Stimulated activated CD8-positive, alpha-beta memory T cell treated with anti-CD3 and anti-CD28 coated beads, Interleukin-12 subunit alpha, Interleukin-12 subunit beta, amount 100 ng/mL, for 1 hour (primary cell): ENCODE measurements around the gene AGPAT3.
"Not testable (repeated sequence)": the region's sequence is repeated elsewhere in the genome, so short reads cannot be mapped to it uniquely, and the experiment has no call there.

Source experiments
- DNase-seq: peaks from one replicate; pipeline ENCODE4 v3.0.0-alpha.2; 2020; ENCODE audit warnings: low read depth

The AGPAT3 gene

GRCh38 chr21:43834146-43834905 lies 30.7 kb upstream of the AGPAT3 start:
- DNase-seq, result no peak

GRCh38 chr21:43835050-43835449 lies 30.0 kb upstream of the AGPAT3 start:
- DNase-seq, result no peak

DNA sequence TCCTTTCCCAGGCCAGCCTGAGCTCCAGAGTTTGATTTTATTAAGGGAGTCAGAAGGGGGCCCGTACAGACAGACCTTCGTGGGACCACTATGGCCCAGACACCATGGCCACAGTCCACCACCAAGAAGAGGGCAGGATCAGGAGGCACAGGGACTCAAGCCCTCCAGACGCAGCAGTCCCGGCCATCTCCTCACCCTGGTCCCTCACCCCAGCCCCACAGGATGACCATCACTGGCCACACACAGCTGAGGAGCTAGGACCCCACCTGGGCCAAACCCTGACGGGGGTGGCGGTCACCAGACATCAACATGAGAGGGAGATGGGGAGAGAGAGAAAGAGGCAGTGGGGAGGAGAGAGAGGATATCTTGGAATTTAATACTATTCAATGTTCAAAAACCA lies 29.2 kb upstream of the AGPAT3 start:
- DNase-seq, result no peak

DNA sequence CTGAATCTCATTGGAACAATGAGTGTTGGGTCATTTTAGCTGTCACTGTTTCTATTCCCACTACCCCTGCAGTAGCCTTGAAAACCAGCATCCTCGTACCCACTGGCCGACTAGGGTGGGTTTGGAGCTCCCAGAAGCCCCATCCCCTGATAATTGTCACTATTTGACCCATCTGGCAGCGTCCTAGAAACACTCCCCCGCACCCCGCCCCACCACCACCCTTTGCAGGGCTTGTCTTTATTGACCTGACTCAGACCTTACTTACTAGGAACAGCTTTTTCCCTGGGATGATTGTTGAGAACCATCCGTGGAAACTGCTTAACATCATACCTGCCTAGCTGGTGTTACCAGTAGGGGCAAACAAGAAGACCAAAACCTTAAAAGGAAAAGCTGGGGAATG lies 28.4 kb upstream of the AGPAT3 start:
- no peak for DNase-seq

GRCh38 chr21:43840259-43840658 lies 24.8 kb upstream of the AGPAT3 start:
- no peak for DNase-seq

- no peak for DNase-seq
Observed at GRCh38 chr21:43842742-43843141, 22.3 kb upstream of the AGPAT3 start.

DNA sequence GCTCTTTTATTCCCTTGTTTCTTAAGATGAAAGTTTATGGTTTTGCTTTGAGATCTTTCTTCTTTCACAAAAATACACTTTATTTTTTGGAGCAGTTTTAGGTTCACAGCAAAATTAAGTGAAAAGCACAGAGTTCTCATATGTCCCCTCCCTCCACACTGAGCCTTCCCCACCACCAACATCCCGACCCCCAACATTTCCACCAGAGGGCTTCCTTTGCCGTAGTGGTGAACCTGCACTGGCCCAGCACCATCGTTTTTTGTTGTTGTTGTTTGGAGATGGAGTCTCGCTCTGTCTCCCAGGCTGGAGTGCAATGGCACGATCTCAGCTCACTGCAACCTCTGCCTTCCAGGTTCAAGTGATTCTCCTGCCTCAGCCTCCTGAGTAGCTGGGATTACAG lies 20.1 kb upstream of the AGPAT3 start:
- DNase-seq, result not testable (repeated sequence)

- no peak for DNase-seq
Observed at GRCh38 chr21:43845386-43845785, 19.6 kb upstream of the AGPAT3 start.

DNA sequence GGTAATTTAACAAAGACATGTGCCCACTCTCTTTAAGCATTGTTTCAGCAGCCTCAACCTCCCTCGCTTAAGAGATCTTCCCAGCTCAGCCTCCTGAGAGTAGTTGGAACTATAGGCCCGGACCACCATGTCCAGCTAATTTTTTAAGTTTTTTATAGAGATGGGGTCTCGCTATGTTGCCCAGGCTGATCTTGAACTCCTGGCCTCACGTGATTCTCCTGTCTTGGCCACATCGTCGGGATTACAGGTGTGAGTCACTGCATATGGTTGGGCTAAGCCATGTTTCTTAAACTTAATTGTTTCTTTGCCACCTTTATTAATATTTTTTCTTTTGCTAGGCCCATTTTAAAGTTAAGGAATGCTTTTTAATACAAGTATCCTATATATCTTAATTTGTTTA lies 18.6 kb upstream of the AGPAT3 start:
- no peak for DNase-seq

DNA sequence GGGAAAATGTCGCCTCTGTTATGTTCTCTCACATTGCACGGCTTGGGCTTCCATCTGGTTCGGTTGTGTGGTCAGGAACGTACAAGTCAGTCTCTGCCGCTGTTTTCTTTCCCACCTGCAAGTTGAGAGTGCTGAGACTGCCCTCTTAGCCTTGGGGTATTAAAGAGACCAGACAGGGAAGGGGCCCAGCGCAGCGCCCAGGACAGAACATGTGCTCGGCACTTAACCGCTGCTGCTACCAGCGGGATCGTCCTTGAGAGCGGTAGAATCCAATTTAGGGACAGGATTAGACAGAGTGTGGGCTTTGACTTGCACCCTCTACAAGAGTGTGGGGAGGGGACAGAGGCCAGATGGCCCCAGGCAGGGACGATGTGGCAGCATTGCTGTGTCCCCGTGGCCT lies 17.7 kb upstream of the AGPAT3 start:
- no peak for DNase-seq

GRCh38 chr21:43848771-43849170 lies 16.3 kb upstream of the AGPAT3 start:
- DNase-seq, result no peak

- DNase-seq, result no peak
Observed at GRCh38 chr21:43849532-43850299, 15.3 kb upstream of the AGPAT3 start.

- no peak for DNase-seq
Observed at GRCh38 chr21:43850728-43851295, 14.2 kb upstream of the AGPAT3 start.

DNA sequence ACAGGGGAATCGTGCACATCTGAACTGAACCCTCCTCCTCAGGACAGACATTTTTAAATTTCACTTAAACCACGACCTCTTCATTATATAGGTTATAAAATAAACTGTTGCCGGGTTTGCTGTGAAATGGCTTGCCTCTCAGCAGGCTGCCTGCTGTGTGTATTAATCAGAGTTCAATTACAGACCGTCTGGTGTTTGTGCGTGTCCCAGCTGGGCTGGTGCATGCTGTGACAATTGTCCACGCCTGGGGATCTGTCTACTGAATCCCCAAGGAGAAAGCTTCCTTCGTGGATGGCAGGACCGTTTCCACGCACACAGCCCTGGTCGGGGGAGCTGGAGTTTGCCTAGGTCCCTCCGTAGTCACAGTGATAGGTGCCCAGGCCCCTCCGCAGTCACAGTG lies 13.4 kb upstream of the AGPAT3 start:
- DNase-seq, result no peak

DNA sequence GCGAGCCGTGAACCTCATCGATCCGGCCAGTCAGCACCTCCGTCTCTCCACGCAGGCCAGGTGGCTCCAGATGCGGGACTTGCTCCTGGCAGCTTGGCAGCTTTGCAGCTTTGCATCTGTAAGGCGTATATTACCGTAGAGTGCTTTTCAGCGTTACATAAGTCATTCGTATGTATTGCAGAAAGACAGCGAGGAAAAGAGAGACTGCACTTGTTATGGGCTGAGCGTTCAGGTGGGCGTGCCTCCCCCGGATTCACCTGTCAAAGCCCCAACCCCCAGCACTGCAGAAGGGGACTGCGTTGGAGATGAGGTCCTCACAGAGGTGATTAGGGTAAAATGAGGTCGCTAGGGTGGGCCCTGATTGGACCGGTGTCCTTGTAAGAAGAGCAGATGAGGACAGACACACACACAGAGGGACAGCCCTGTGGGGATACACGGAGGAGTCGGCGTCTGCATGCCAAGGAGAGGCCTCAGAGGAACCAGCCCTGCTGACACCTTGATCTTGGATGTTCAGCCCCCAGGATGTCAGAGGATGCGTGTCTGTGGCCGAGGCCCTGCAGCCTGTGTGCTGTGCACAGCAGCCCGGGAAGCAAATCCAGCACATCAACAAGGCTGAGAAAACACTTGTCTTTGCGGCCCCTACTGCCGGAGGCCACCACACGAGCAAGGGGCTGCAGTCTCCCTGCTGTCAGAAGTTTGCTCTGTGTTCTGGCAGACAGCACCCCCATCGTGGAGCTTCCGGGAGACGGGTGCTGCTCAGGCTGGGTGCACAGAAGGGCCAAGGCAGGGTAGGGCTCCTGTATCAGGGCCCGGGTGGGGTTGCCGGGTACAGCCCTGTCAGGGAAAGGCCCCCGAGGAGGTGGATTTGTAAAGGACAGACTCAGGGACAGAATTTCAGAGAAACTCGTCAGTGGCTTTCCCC lies 10.9 kb upstream of the AGPAT3 start:
- DNase-seq, result no peak

GRCh38 chr21:43854773-43855633 lies 10.0 kb upstream of the AGPAT3 start:
- DNase-seq, result no peak

DNA sequence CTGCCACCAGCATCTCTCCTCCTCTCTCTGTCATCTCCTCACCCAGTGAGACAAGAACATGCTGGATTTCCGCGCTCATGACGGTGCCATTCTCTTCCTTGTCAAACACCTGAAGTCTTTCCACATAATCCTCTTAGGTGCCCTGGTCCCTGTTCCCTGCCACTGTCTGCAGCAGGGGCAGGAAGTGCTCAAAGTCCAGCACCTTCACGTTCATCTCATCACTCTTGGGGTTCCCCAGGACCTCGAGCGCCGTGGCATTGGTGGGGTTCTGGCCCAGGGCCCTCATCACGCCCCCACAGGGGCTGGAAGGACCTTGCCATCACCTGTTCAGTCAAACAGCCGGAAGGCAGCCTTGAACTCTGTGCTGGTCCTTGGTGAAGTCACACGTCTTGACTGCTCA lies 9.1 kb upstream of the AGPAT3 start:
- DNase-seq, result no peak

GRCh38 chr21:43858806-43859648 lies 6.0 kb upstream of the AGPAT3 start:
- DNase-seq, result no peak

DNA sequence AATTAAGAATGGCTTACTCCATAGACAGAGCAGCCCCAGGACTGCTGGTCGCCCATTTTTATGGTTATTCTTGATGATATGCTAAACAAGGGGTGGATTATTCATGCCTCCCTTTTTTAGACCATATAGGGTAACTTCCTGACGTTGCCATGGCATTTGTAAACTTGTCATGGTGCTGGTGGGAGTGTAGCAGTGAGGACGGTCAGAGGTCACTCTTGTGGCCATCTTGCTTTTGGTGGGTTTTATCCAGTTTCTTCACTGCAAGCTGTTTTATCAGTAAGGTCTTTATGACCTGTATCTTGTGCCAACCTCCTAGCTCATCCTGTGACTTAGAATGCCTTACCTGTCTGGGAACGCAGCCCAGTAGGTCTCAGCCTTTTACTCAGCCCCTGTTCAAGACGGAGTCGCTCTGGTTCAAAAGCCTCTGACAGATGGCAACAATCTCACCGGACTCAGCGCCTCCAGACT lies 5.2 kb upstream of the AGPAT3 start:
- DNase-seq, result no peak

DNA sequence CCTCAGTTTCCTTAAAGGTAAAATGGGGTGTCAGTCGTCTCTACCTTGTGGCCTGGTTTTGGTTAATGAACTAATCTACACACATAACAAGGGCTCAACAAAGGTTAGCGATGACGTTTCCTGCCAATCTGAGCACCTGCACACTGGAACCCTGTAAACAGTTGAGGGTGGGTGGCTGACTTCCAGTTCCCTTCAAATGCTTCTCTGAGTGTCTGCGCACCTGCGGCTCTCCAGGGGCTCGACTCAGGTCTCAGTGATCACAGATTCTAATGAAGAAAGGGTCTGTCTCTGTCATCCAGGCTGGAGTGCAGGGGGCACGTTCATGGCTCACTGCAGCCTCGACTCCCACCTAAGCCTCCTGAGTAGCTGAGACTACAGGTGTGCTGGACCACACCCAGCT lies 3.3 kb upstream of the AGPAT3 start:
- no peak for DNase-seq
